Caco-2 (cell line): Measurements from ENCODE around the gene PRR11. TPM values are rescaled to one million over a fixed set of nuclear protein-coding genes. Genes with fewer than 3 reads are reported as not detected.

Experiments used
- BruUV-seq: library from RNA; stranded (reverse); fragments of 400-500 nt; replicated peaks from 2 replicates; lab custom pipeline; 2021; lab: Mats Ljungman, UMichigan
- CTCF ChIA-PET: fragments of 300-600 bp; sonication (Branson Sonifier 250); formaldehyde crosslinking; loops from one replicate; lab custom pipeline; 2022; ENCODE audit warnings: antibody characterized with exemption; lab: Charles Lee
- POLR2A ChIA-PET: fragments of 300-600 bp; sonication (Branson Sonifier 250); formaldehyde crosslinking; loops from one replicate; lab custom pipeline; 2022; ENCODE audit warnings: antibody characterized with exemption; lab: Charles Lee
- DNase-seq, 2 experiments: peaks; one replicate each; pipeline versions ENCODE4 v3.0.0 to v3.0.0-alpha.2; 2020 to 2022
- H3K27me3 ChIP-seq: replicated peaks from 2 replicates; pipeline ENCODE4 v1.6.0; 2011; ENCODE audit warnings: low read length; ENCODE audit not compliant: control insufficient read depth, insufficient read depth
- H3K36me3 ChIP-seq: 2 replicates; pipeline ENCODE4 v1.5.1; 2011; ENCODE audit warnings: low read length; ENCODE audit not compliant: control insufficient read depth, insufficient read depth
- H3K4me1 ChIP-seq: fragments of 250-450 bp; sonication (Bioruptor Pico); 2 replicates; pipeline ENCODE4 v1.5.1; 2020; ENCODE audit warnings: mild to moderate bottlenecking
- H3K4me3 ChIP-seq: 2 replicates; pipeline ENCODE4 v1.5.1; 2011; ENCODE audit warnings: low read depth, mild to moderate bottlenecking, control low read depth, low read length
- H3K9me3 ChIP-seq: fragments of 250-450 bp; sonication (Bioruptor Pico); 2 replicates; pipeline ENCODE4 v1.5.1; 2020; ENCODE audit warnings: mild to moderate bottlenecking, moderate library complexity
- H3K27ac Mint-ChIP-seq: one replicate; pipeline ENCODE4 v1.8.0; 2022; ENCODE audit warnings: mixed read lengths; ENCODE audit not compliant: unreplicated experiment
- H3K27me3 Mint-ChIP-seq: one replicate; pipeline ENCODE4 v1.8.0; 2022; ENCODE audit warnings: mixed read lengths; ENCODE audit not compliant: insufficient read depth, unreplicated experiment
- H3K36me3 Mint-ChIP-seq: one replicate; pipeline ENCODE4 v1.8.0; 2022; ENCODE audit warnings: mild to moderate bottlenecking, mixed read lengths; ENCODE audit not compliant: insufficient read depth, unreplicated experiment
- H3K4me1 Mint-ChIP-seq: one replicate; pipeline ENCODE4 v1.8.0; 2022; ENCODE audit warnings: low read depth, mixed read lengths; ENCODE audit not compliant: unreplicated experiment
- H3K4me3 Mint-ChIP-seq: one replicate; pipeline ENCODE4 v1.8.0; 2022; ENCODE audit warnings: mild to moderate bottlenecking, moderate library complexity, mixed read lengths; ENCODE audit not compliant: unreplicated experiment
- H3K9me3 Mint-ChIP-seq: one replicate; pipeline ENCODE4 v1.8.0; 2022; ENCODE audit warnings: mixed read lengths; ENCODE audit not compliant: unreplicated experiment
- intact Hi-C: fragments of 100-400 bp; cut with micrococcal nuclease; formaldehyde crosslinking; loops from one replicate; pipeline ENCODE4 v1.10.0; 2022; ENCODE audit not compliant: unreplicated experiment
- total RNA-seq: library from RNA; stranded (reverse); gene quantifications from 2 replicates; pipeline ENCODE4 v1.2.3, GENCODE V29; 2022
- TF ChIP-seq, protein P1 (sequence below), 2 experiments: fragments of 200-600 bp in 1 of 2; IDR thresholded peaks; 1 replicate in 1 of 2; 2 replicates in 1 of 2; pipeline versions ENCODE4 v1.5.1 to v1.8.0; 2011 to 2022; ENCODE audit warnings: antibody characterized with exemption in 1 of 2, control low read depth in 1 of 2, inconsistent platforms in 1 of 2, low read depth in 1 of 2, low read length in 1 of 2, mild to moderate bottlenecking in 1 of 2, moderate library complexity in 1 of 2; ENCODE audit not compliant: insufficient read depth in 1 of 2, severe bottlenecking in 1 of 2, unreplicated experiment in 1 of 2

PRR11 gene
- total RNA-seq, 1 experiment from 2014 or later = 89.9 TPM

DNA sequence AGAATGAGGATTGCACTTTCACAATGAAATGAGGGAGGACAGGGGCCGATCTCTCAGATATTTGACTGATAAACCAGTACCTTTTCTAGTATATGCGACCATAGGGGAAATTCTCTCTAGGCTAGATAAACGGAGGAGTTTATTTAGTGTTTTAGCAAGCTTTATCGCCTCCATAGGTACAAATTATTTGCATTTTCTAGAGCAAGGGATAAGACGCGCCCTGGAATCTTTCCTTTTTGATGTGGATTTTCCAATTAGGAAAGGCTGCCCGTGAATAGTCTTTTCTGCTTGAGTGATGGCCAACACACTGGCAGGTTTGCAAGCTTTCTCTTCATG is 64.4 kb downstream of the PRR11 start:
- H3K4me3 ChIP-seq = peak overlapping the region; percentile 44
- Mint-ChIP-seq H3K4me3 (peak overlapping the region; percentile 95), H3K27ac (peak overlapping the region; percentile 88), H3K36me3 (peaks cover 13% of the 10 kb centered on the region), H3K4me1 (no peaks in the 10 kb centered on the region), H3K27me3 (no peaks in the 10 kb centered on the region), H3K9me3 (no peaks in the 10 kb centered on the region)
- BruUV-seq = no TSS peak
- no peaks in the 10 kb centered on the region for H3K4me1 ChIP-seq
- intact Hi-C loops = loop anchor here (1.0 to 10.0 kb wide), 4 partner anchors 71 to 705 kb away; partner anchors contain the start of gene MTMR4
- H3K36me3 ChIP-seq = no peaks in the 10 kb centered on the region
- ChIA-PET CTCF (interaction anchor here (0.6 to 2.0 kb wide), 7 partner anchors 10 to 267 kb away, joined by 3 to 7 read pairs (median 3); partner anchors contain the start of genes PRR11, SKA2 and SMG8), POLR2A (interaction anchor here (0.5 to 1.7 kb wide), 3 partner anchors 10 to 65 kb away, joined by 3 to 21 read pairs (median 5); partner anchors contain the start of genes PRR11, SKA2 and SMG8)
- no peaks in the 10 kb centered on the region for H3K27me3 ChIP-seq
- TF ChIP-seq, protein P1, sequence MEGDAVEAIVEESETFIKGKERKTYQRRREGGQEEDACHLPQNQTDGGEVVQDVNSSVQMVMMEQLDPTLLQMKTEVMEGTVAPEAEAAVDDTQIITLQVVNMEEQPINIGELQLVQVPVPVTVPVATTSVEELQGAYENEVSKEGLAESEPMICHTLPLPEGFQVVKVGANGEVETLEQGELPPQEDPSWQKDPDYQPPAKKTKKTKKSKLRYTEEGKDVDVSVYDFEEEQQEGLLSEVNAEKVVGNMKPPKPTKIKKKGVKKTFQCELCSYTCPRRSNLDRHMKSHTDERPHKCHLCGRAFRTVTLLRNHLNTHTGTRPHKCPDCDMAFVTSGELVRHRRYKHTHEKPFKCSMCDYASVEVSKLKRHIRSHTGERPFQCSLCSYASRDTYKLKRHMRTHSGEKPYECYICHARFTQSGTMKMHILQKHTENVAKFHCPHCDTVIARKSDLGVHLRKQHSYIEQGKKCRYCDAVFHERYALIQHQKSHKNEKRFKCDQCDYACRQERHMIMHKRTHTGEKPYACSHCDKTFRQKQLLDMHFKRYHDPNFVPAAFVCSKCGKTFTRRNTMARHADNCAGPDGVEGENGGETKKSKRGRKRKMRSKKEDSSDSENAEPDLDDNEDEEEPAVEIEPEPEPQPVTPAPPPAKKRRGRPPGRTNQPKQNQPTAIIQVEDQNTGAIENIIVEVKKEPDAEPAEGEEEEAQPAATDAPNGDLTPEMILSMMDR (IDR thresholded peaks at IDR 0.05; ENCODE audit: insufficient read depth in 1 of 2, low read depth in 1 of 2, low read length in 1 of 2, severe bottlenecking in 1 of 2, unreplicated experiment in 1 of 2) = no peak
- no peaks in the 10 kb centered on the region for H3K9me3 ChIP-seq
- no peak for DNase-seq

DNA sequence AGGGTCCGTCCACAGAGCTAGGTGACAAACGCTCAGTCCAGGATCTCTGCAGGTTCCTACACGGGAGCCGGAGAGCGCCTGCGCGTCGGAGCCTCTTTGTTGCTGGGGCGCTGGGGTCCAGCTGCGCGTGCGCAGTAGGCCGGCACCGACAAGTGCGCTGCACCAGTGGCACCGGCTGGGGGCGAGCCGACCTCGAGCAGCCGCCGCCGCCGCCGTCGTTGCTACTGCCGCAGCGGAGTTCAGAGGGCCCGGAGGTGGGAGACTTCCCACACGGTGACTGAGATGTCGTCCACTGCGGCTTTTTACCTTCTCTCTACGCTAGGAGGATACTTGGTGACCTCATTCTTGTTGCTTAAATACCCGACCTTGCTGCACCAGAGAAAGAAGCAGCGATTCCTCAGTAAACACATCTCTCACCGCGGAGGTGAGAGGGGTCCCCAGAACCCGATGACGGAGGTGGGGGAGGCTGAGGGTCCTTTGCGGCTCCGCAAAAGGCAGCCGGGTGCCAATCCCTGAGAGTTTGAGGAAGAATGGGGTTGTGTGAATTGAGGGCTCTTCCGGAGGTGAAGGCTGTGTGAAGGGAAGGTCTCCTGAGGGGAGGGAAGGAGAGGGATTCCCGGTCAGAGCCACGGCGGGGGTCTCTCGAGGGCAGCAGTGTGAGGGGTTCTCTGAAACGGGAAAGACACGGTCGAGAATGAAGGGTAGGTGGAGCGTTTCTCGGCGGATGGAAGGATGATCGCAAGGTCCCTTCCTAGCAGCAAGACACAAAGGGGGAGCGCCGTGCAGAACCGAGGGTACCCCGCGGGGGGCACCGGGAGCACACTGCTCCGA is 65.0 kb downstream of the PRR11 start, which contains the start of gene GDPD1:
GDPD1 (plus strand) TSS at position 184 of the 831 bp plus-strand sequence; CDS start at position 283, 99 bp downstream.
- no peaks in the 10 kb centered on the region for H3K4me1 ChIP-seq
- H3K9me3 ChIP-seq = no peaks in the 10 kb centered on the region
- H3K27ac Mint-ChIP-seq = peak within 1 kb of the TSS; percentile 88
- BruUV-seq = no TSS peak
- H3K4me1 Mint-ChIP-seq = no peaks in the 10 kb centered on the region
- H3K27me3 ChIP-seq = no peaks in the 10 kb centered on the region
- no peaks in the 10 kb centered on the region for H3K36me3 ChIP-seq
- TF ChIP-seq, protein P1 (IDR thresholded peaks at IDR 0.05; ENCODE audit: insufficient read depth in 1 of 2, low read depth in 1 of 2, low read length in 1 of 2, severe bottlenecking in 1 of 2, unreplicated experiment in 1 of 2) = peak; percentile 53 to 54
- peak; percentile 95 to 99 for DNase-seq
- H3K4me3 Mint-ChIP-seq = peak within 1 kb of the TSS; percentile 95
- no peaks in the 10 kb centered on the region for H3K9me3 Mint-ChIP-seq
- no peaks in the 10 kb centered on the region for H3K27me3 Mint-ChIP-seq
- ChIA-PET POLR2A (interaction anchor here (0.5 to 1.7 kb wide), 3 partner anchors 10 to 65 kb away, joined by 3 to 21 read pairs (median 5); partner anchors contain the start of genes PRR11, SKA2 and SMG8), CTCF (interaction anchor here (0.6 to 2.0 kb wide), 7 partner anchors 10 to 266 kb away, joined by 3 to 7 read pairs (median 3); partner anchors contain the start of genes PRR11, SKA2 and SMG8)
- peaks cover 13% of the 10 kb centered on the region for H3K36me3 Mint-ChIP-seq
- intact Hi-C loops = loop anchor here (1.0 to 10.0 kb wide), 4 partner anchors 70 to 706 kb away; partner anchors contain the start of gene MTMR4
- peak within 1 kb of the TSS; percentile 51 for H3K4me3 ChIP-seq
